PC-9 (cell line): ENCODE data around the gene CXCR1.

Source experiments
- EZH2 ChIP-seq: fragments of 200-600 bp; sonication (generic); IDR thresholded peaks from 2 replicates; pipeline ENCODE4 v1.8.0; 2017; ENCODE audit warnings: antibody characterized with exemption, low read depth
- TF ChIP-seq, protein P1 (sequence below): fragments of 200-600 bp; sonication (generic); conservative IDR thresholded peaks from 2 replicates; pipeline ENCODE4 v1.6.1; 2017; ENCODE audit warnings: mixed run types, antibody characterized with exemption, mild to moderate bottlenecking, moderate library complexity

DNA sequence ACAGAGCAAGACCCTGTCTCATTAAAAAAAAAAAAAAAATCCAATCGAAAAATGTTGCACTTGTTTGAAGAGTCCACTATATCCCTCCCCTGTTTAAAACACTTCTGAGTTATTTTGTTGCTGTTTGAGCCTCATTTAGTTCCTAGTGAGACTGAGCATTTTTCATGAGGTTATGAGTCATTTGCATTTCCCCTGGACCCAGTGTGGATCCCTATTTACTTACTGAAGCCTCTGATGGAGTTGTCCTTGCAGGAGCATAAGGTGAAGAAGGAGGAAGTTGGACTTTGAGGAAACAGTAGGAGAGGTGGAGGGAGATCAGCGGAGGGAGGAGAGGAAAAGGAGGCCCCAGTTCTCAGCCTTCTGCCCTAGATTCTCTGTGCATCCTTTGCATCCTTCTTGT, 5.1 kb downstream of the CXCR1 start:
- no peak for TF ChIP-seq EZH2
- TF ChIP-seq, protein P1, sequence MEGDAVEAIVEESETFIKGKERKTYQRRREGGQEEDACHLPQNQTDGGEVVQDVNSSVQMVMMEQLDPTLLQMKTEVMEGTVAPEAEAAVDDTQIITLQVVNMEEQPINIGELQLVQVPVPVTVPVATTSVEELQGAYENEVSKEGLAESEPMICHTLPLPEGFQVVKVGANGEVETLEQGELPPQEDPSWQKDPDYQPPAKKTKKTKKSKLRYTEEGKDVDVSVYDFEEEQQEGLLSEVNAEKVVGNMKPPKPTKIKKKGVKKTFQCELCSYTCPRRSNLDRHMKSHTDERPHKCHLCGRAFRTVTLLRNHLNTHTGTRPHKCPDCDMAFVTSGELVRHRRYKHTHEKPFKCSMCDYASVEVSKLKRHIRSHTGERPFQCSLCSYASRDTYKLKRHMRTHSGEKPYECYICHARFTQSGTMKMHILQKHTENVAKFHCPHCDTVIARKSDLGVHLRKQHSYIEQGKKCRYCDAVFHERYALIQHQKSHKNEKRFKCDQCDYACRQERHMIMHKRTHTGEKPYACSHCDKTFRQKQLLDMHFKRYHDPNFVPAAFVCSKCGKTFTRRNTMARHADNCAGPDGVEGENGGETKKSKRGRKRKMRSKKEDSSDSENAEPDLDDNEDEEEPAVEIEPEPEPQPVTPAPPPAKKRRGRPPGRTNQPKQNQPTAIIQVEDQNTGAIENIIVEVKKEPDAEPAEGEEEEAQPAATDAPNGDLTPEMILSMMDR, result no peak
